Gastroesophageal sphincter (tissue), 4 donors: ENCODE data around the gene CCDC159. TPM values are rescaled to one million over a fixed set of nuclear protein-coding genes. Genes with fewer than 3 reads are reported as not detected.
A peak's percentile ranks its signal among the peaks of the same experiment; 100 is the strongest.

ENCODE experiments used
- ATAC-seq: fragments of 150-250 bp; one replicate; pipeline ENCODE4 v1.9.1; 2016; ENCODE audit warnings: mild to moderate bottlenecking, moderate library complexity
- H3K27ac ChIP-seq, 4 donors: fragments of 200-600 bp; sonication (generic) in 3 of 4; 1 replicate in 3 of 4; 2 replicates in 1 of 4; pipeline ENCODE4 v1.5.1; 2016 to 2019
- H3K27me3 ChIP-seq: fragments of 200-600 bp; sonication (generic); one replicate; pipeline ENCODE4 v1.5.1; 2019
- H3K36me3 ChIP-seq, 2 donors: fragments of 200-600 bp; sonication (generic); one replicate each; pipeline ENCODE4 v1.5.1; 2019; ENCODE audit warnings: control low read depth in 1 of 2
- H3K4me1 ChIP-seq, 3 donors: fragments of 200-600 bp; sonication (generic); 1 replicate in 2 of 3; 2 replicates in 1 of 3; pipeline ENCODE4 v1.5.1; 2016 to 2019; ENCODE audit warnings: control low read depth in 2 of 3
- H3K4me3 ChIP-seq, 2 donors: fragments of 200-600 bp; sonication (generic); one replicate each; pipeline ENCODE4 v1.5.1; 2019; ENCODE audit warnings: mild to moderate bottlenecking in 1 of 2, moderate library complexity in 1 of 2
- H3K9me3 ChIP-seq, 3 donors: fragments of 200-600 bp; sonication (generic); one replicate each; pipeline ENCODE4 v1.5.1; 2017 to 2019; ENCODE audit warnings: control low read depth in 2 of 3
- CTCF ChIP-seq, 4 experiments: fragments of 200-600 bp in 2 of 4; fragments of 450-650 bp in 2 of 4; sonication (generic) in 1 of 4; IDR thresholded peaks; one replicate each; pipeline ENCODE4 v1.5.1; 2017 to 2019; ENCODE audit warnings: antibody characterized with exemption in 4 of 4, mild to moderate bottlenecking in 2 of 4, moderate library complexity in 2 of 4
- EP300 ChIP-seq: sonication (generic); formaldehyde crosslinking; IDR thresholded peaks from one replicate; pipeline ENCODE4 v1.6.1; 2017; ENCODE audit warnings: antibody characterized with exemption, mild to moderate bottlenecking
- POLR2A ChIP-seq, 2 donors: fragments of 450-650 bp; IDR thresholded peaks; one replicate each; pipeline ENCODE4 v1.6.1; 2017; ENCODE audit warnings: antibody characterized with exemption in 2 of 2, mild to moderate bottlenecking in 2 of 2, moderate library complexity in 1 of 2
- POLR2AphosphoS5 ChIP-seq: sonication (generic); formaldehyde crosslinking; IDR thresholded peaks from one replicate; pipeline ENCODE4 v1.6.1; 2017; ENCODE audit warnings: antibody characterized with exemption
- WGBS, 2 donors: methylation state at CpG; one replicate each; pipeline ENCODE4 v1.1.5; 2018; ENCODE audit warnings: low coverage in 1 of 2; 5-methylcytosine and 5-hydroxymethylcytosine counted together
- total RNA-seq, 4 donors: library from RNA; depleted of rRNA; stranded (reverse); fragments of >200 nt; gene quantifications; one replicate each; pipeline ENCODE4 v1.1.0, GENCODE V29; 2016

The CCDC159 gene
- total RNA-seq, 4 donors from 2014 or later: 6.6 to 30.0 (median 19.0) TPM

GRCh38 chr19:11379857-11380350 is 33.6 kb downstream of the CCDC159 start:
- peaks cover 0 to 94% (median 44%) of the 10 kb centered on the region in 3 donors for H3K4me1 ChIP-seq
- H3K27ac ChIP-seq: peak overlapping the region in 2 of 4 donors; percentile 85 to 88
- WGBS, 2 donors: 95 to 100% methylated on average over 2 to 7 of the region's 7 CpGs
- no peaks in the 10 kb centered on the region for H3K9me3 ChIP-seq
- peaks cover 30% of the 10 kb centered on the region for H3K27me3 ChIP-seq
- peak overlapping the region in 1 of 2 donors; percentile 76 for H3K4me3 ChIP-seq
- ATAC-seq: no peak
- peaks cover 0 to 10% of the 10 kb centered on the region in 2 donors for H3K36me3 ChIP-seq
- no peak for TF ChIP-seq POLR2AphosphoS5
- no peak for TF ChIP-seq CTCF (IDR thresholded peaks at IDR 0.05)
- no peak for TF ChIP-seq EP300
- TF ChIP-seq POLR2A (IDR thresholded peaks at IDR 0.05): no peak

GRCh38 chr19:11380653-11381537 is 34.6 kb downstream of the CCDC159 start:
- WGBS, 2 donors: 1% methylated on average over 12 to 20 of the region's 54 CpGs
- no peaks in the 10 kb centered on the region for H3K9me3 ChIP-seq
- ATAC-seq: peak; percentile 96
- peaks cover 30% of the 10 kb centered on the region for H3K27me3 ChIP-seq
- H3K27ac ChIP-seq: peak overlapping the region; percentile 57 to 89 (median 86)
- peaks cover 0 to 10% of the 10 kb centered on the region in 2 donors for H3K36me3 ChIP-seq
- peak overlapping the region; percentile 76 for H3K4me3 ChIP-seq
- TF ChIP-seq EP300 (no peak), CTCF (IDR thresholded peaks at IDR 0.05) (peak; percentile 64 to 83 (median 74)), POLR2A (IDR thresholded peaks at IDR 0.05) (peak; percentile 62 to 68), POLR2AphosphoS5 (peak; percentile 88)
- H3K4me1 ChIP-seq: peaks cover 0 to 87% (median 38%) of the 10 kb centered on the region in 3 donors

GRCh38 chr19:11382898-11383705 is 36.8 kb downstream of the CCDC159 start:
- no peak for ATAC-seq
- no peaks in the 10 kb centered on the region for H3K9me3 ChIP-seq
- H3K36me3 ChIP-seq: peaks cover 0 to 5% of the 10 kb centered on the region in 2 donors
- H3K27me3 ChIP-seq: peaks cover 30% of the 10 kb centered on the region
- H3K4me1 ChIP-seq: peaks cover 0 to 65% (median 25%) of the 10 kb centered on the region in 3 donors
- peak overlapping the region in 1 of 4 donors; percentile 40 for H3K27ac ChIP-seq
- WGBS, 2 donors: 0% methylated on average over 3 to 7 of the region's 65 CpGs
- H3K4me3 ChIP-seq: peak overlapping the region in 1 of 2 donors; percentile 40
- TF ChIP-seq EP300: no peak
- TF ChIP-seq POLR2A (IDR thresholded peaks at IDR 0.05): no peak
- no peak for TF ChIP-seq POLR2AphosphoS5
- TF ChIP-seq CTCF (IDR thresholded peaks at IDR 0.05): peak in 2 of 4 experiments; percentile 45 to 67

- H3K36me3 ChIP-seq: no peaks in the 10 kb centered on the region
- H3K27me3 ChIP-seq: peaks cover 30% of the 10 kb centered on the region
- H3K9me3 ChIP-seq: no peaks in the 10 kb centered on the region
- TF ChIP-seq CTCF (IDR thresholded peaks at IDR 0.05) (no peak), EP300 (no peak), POLR2A (IDR thresholded peaks at IDR 0.05) (no peak), POLR2AphosphoS5 (no peak)
- ATAC-seq: no peak
- peak overlapping the region in 1 of 2 donors; percentile 40 for H3K4me3 ChIP-seq
- WGBS, 2 donors: 0% methylated on average over 3 of the region's 9 CpGs; no CpG with 5 or more reads in 1 of the 2 donors
- H3K4me1 ChIP-seq: peaks cover 0 to 59% (median 23%) of the 10 kb centered on the region in 3 donors
- peak overlapping the region in 1 of 4 donors; percentile 40 for H3K27ac ChIP-seq
Measured at GRCh38 chr19:11383706-11384048, 37.4 kb downstream of the CCDC159 start.
